Loucy (cell line): ENCODE data around the gene SYNPO.

Experiments
- H2AFZ ChIP-seq: fragments of 200-600 bp; sonication (generic); 2 replicates; pipeline ENCODE4 v1.6.0; 2016; ENCODE audit warnings: antibody characterized with exemption, mild to moderate bottlenecking, low read length, moderate library complexity
- H3F3A ChIP-seq: fragments of 200-600 bp; 2 replicates; pipeline ENCODE4 v1.6.0; 2016; ENCODE audit warnings: antibody characterized with exemption, low read depth, mild to moderate bottlenecking
- H3K27me3 ChIP-seq: fragments of 200-600 bp; sonication (generic); 2 replicates; pipeline ENCODE4 v1.6.1; 2014; ENCODE audit warnings: low read length, mild to moderate bottlenecking; ENCODE audit not compliant: insufficient read depth, poor library complexity, severe bottlenecking
- H3K36me3 ChIP-seq: fragments of 200-600 bp; sonication (generic); 2 replicates; pipeline ENCODE4 v1.6.1; 2016; ENCODE audit warnings: low read length; ENCODE audit not compliant: insufficient read depth
- H3K4me1 ChIP-seq: fragments of 200-600 bp; sonication (generic); 2 replicates; pipeline ENCODE4 v1.5.1; 2014; ENCODE audit warnings: low read length, mild to moderate bottlenecking; ENCODE audit not compliant: insufficient read depth, poor library complexity, severe bottlenecking
- H3K4me2 ChIP-seq: fragments of 200-600 bp; sonication (generic); 2 replicates; pipeline ENCODE4 v1.6.0; 2014; ENCODE audit warnings: antibody characterized with exemption, low read length, low read depth, mild to moderate bottlenecking; ENCODE audit not compliant: poor library complexity, severe bottlenecking
- H3K4me3 ChIP-seq: fragments of 200-600 bp; sonication (generic); 2 replicates; pipeline ENCODE4 v1.5.1; 2014; ENCODE audit warnings: low read length, mild to moderate bottlenecking, mixed read lengths; ENCODE audit not compliant: poor library complexity, severe bottlenecking
- H3K79me2 ChIP-seq: fragments of 200-600 bp; sonication (generic); 2 replicates; pipeline ENCODE4 v1.6.1; 2014; ENCODE audit warnings: low read length; ENCODE audit not compliant: insufficient read depth
- H3K9ac ChIP-seq: fragments of 200-600 bp; sonication (generic); 2 replicates; pipeline ENCODE4 v1.6.0; 2014; ENCODE audit warnings: mild to moderate bottlenecking, low read depth, low read length, moderate library complexity; ENCODE audit not compliant: poor library complexity, severe bottlenecking
- H3K9me2 ChIP-seq: fragments of 200-600 bp; sonication (generic); replicated peaks from 2 replicates; pipeline ENCODE4 v1.6.1; 2016; ENCODE audit warnings: low read depth, low read length, mixed read lengths
- H3K9me3 ChIP-seq: fragments of 200-600 bp; sonication (generic); 2 replicates; pipeline ENCODE4 v1.6.1; 2014; ENCODE audit warnings: mild to moderate bottlenecking, antibody characterized with exemption, low read length, low read depth; ENCODE audit not compliant: insufficient read depth
- H4K20me1 ChIP-seq: fragments of 200-600 bp; sonication (generic); 2 replicates; pipeline ENCODE4 v1.6.0; 2014; ENCODE audit warnings: antibody characterized with exemption, low read length, mild to moderate bottlenecking; ENCODE audit not compliant: insufficient read depth, poor library complexity, severe bottlenecking
- CTCF ChIP-seq: fragments of 200-600 bp; sonication (generic); conservative IDR thresholded peaks from 2 replicates; pipeline ENCODE4 v1.5.1; 2014; ENCODE audit warnings: mild to moderate bottlenecking, antibody characterized with exemption, low read length
- EZH2phosphoT487 ChIP-seq: fragments of 200-600 bp; IDR thresholded peaks from 2 replicates; pipeline ENCODE4 v1.6.1; 2018; ENCODE audit warnings: antibody characterized with exemption, mild to moderate bottlenecking, moderate library complexity, borderline replicate concordance

The SYNPO gene

GRCh38 chr5:150630461-150631325 lies 9.8 kb upstream of the SYNPO start:
- H3K4me3 ChIP-seq: no peak overlapping the region
- no peaks in the 10 kb centered on the region for H3K9me3 ChIP-seq
- no peak for TF ChIP-seq CTCF
- H3K27me3 ChIP-seq: no peaks in the 10 kb centered on the region
- H3K4me1 ChIP-seq: no peaks in the 10 kb centered on the region
- no peaks in the 10 kb centered on the region for H3K9me2 ChIP-seq
- no peaks in the 10 kb centered on the region for H3F3A ChIP-seq
- no peak overlapping the region for H3K9ac ChIP-seq
- no peaks in the 10 kb centered on the region for H3K36me3 ChIP-seq
- no peaks in the 10 kb centered on the region for H3K79me2 ChIP-seq
- H2AFZ ChIP-seq: no peak overlapping the region
- H3K4me2 ChIP-seq: no peak overlapping the region
- no peaks in the 10 kb centered on the region for H4K20me1 ChIP-seq

- H3K4me2 ChIP-seq: no peak overlapping the region
Observed at GRCh38 chr5:150631326-150631701, 9.1 kb upstream of the SYNPO start.

GRCh38 chr5:150632305-150633160 lies 7.9 kb upstream of the SYNPO start:
- H3K4me2 ChIP-seq: no peak overlapping the region
- no peaks in the 10 kb centered on the region for H3K9me3 ChIP-seq
- H4K20me1 ChIP-seq: no peaks in the 10 kb centered on the region
- no peak overlapping the region for H3K9ac ChIP-seq
- H2AFZ ChIP-seq: no peak overlapping the region
- no peaks in the 10 kb centered on the region for H3K27me3 ChIP-seq
- TF ChIP-seq CTCF (no peak), EZH2phosphoT487 (no peak)
- H3K36me3 ChIP-seq: no peaks in the 10 kb centered on the region
- H3K4me1 ChIP-seq: no peaks in the 10 kb centered on the region
- H3K79me2 ChIP-seq: no peaks in the 10 kb centered on the region
- H3K9me2 ChIP-seq: no peaks in the 10 kb centered on the region
- no peaks in the 10 kb centered on the region for H3F3A ChIP-seq
- H3K4me3 ChIP-seq: no peak overlapping the region

More at GRCh38 chr5:150631326-150631701, 9.1 kb upstream of the SYNPO start:
- TF ChIP-seq CTCF (no peak), EZH2phosphoT487 (no peak)
- Histone ChIP-seq H3K4me3 (no peak overlapping the region), H3F3A (no peaks in the 10 kb centered on the region), H3K79me2 (no peaks in the 10 kb centered on the region), H2AFZ (no peak overlapping the region), H3K9ac (no peak overlapping the region), H3K27me3 (no peaks in the 10 kb centered on the region), H4K20me1 (no peaks in the 10 kb centered on the region), H3K4me1 (no peaks in the 10 kb centered on the region), H3K9me3 (no peaks in the 10 kb centered on the region), H3K9me2 (no peaks in the 10 kb centered on the region), H3K36me3 (no peaks in the 10 kb centered on the region)
